Stimulated activated CD4-positive, alpha-beta T cell treated with anti-CD3 and anti-CD28 coated beads, Interleukin-15, amount 100 ng/mL, for 24 hours (primary cell): ENCODE data around the gene TIMM10B.
"Not testable (repeated sequence)": the region's sequence is repeated elsewhere in the genome, so short reads cannot be mapped to it uniquely, and the experiment has no call there.

ENCODE experiments used
- DNase-seq: peaks from one replicate; pipeline ENCODE4 v3.0.0-alpha.2; 2020

The TIMM10B gene

DNA sequence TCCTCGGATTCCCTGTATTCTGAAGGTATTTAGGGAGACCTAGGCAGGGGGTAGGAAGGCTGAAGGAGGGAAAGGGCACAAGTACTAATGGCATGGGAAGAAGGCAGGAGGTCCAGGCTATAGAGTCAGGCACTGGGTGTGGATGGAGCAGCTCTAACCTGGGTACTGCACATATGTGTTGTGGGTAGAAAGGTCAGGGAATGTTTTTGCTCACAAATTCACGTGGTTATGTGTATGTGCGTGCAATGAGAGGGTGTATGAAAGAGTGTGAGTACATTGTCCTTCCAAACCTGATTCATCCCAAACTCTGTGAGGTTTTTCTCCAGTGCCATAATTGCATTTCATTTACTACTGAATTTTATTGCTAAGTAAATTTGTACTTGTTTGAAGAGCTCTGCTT is 39.0 kb downstream of the TIMM10B start:
- DNase-seq: no peak

DNA sequence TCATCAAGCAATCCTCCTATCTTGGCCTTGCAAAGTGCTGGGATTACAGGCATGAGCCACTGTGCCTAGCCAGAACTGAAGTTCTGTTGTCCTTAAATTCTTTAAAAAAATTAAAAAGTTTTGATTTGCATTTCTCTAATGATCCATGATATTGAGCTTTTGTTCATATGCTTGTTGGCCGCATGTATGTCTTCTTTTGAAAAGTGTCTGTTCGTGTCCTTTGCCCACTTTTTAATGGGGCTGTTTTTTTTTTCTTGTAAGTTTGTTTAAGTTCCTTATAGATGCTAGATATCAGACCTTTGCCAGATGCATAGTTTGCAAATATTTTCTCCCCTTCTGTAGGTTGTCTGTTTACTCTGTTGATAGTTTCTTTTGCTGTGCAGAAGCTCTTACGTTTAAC is 40.6 kb downstream of the TIMM10B start:
- not testable (repeated sequence) for DNase-seq

DNA sequence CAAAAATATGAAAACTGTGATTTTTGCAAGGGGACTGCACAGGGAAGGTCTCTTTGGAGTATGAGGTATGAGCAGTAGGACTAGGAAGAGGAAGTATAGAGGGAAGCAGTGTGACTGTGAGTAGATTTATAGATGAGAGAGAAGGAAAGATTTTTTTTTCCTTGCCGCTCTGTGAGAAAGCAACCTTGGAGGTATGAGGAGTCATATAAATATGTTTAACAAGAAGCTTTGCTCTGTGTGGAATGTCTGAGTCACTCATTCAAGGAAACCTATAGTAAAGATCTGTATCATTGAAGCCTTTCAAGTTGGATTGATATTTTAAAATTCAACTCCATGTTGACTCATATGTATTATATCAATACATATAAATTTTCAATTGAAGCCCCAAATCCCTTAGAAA is 42.0 kb downstream of the TIMM10B start:
- no peak for DNase-seq

DNA sequence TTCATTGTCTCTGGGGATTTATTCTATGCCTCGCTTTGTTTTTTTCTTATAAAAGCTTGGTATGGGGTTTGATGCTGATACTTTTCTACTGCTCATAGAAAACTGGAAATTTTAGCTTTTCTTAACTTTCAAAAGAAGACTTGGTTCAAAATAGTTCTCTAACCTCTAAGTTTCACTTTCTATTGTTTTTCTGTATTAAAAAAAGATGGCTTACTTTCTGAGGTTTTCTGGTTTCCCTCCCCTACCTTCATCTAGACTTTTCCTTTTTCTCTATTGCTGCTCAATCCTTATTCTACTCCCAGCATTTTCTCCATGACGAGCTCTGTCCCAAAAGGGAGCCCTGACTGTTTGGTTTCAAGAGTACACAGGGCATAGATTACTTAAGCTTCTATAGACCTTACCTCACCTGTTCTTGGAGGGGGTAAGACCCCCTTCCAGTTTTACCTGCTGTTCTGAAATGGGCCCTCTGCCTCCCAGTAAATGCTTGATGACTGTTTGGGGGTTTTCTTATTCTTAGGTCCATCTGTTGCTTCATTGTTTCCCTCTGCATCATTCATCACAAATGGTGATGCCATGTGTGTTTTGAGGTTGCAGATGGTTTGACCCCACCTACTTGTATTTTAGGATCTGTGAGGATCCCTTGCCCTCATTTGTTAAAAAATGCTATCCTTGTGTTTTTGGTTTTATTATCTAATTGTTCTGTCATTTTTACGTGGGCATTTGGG is 45.3 kb downstream of the TIMM10B start:
- no peak for DNase-seq

DNA sequence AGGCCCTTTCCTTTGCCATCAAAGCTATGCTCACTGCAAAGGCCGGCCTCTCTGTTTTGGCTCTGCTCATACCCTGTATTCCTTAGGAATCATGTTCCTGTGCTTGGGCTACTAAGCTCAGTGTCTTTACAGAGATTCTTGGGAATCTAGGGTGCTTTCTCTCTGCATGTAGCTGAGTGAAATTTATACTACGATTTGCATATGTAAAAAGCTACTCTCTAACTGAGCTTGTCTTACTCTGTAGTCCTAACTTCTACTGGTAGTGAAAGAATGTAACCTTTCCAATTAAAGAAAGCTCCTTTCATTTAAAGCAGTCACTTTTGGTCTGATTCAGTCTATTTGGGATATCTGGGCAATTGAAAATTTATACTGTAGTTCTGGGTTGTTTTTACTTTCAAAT is 48.0 kb downstream of the TIMM10B start:
- no peak for DNase-seq

DNA sequence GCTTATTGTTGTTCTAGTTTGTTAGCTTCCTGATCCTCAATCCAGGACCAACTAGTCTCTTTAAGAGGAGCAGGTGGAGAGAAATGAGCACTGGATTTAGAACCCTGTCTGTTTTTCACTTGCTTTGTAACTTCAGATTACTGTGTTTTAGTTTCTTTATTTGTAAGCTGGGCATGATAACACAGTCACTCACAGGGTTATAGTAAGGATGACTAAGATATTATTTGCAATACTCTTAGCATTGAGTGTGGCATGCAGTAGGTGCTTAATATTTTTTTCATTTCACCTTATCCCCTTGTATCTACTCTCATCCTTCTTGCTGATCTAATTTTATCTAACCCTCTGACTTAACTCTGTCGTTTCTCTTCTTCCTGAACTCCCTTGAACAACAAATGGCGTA is 49.5 kb downstream of the TIMM10B start:
- DNase-seq: no peak

DNA sequence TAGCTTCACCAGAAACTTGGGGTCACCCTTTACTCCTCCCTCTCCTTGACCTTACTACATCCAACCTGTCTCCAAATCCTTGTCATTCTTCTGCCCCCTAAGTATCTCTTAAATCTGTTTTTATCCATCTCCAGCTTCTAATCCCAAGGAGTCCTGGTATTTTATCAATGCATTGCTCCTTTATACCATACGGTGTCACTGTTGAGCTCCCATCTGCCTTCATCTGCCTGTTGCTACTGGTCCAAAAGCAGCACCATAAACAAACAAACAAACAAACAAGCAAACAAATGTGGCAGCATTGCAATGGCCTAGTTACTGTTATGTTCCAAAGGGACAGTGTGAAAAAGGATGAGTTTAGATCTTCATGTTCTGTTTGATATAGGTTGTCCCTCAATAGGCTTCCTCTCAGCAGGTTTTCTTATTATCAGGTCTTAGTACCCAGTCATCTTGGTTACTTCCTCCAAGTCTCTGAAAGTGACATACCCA is 50.0 kb downstream of the TIMM10B start:
- DNase-seq: no peak
